Pancreas (tissue), 10 donors: Measurements from ENCODE around the gene TMED1. TPM values are rescaled to one million over a fixed set of nuclear protein-coding genes. Genes with fewer than 3 reads are reported as not detected.
"Not testable (repeated sequence)": the region's sequence is repeated elsewhere in the genome, so short reads cannot be mapped to it uniquely, and the experiment has no call there.

Source experiments
- ATAC-seq, 4 donors: fragments of 200-7000 bp; cut with Tn5 transposase; one replicate each; pipeline versions ENCODE4 v1.8.0 to v1.9.1; 2020; ENCODE audit warnings: mild to moderate bottlenecking in 4 of 4, moderate library complexity in 4 of 4
- DNase-seq, 6 donors: peaks; one replicate each; pipeline ENCODE4 v3.0.0-alpha.2; 2020
- FAIRE-seq: peaks from 2 replicates; lab custom pipeline; 2012; peaks lifted over from hg19 to GRCh38; lab: Jason Lieb, UNC
- H3K27ac ChIP-seq, 4 donors: fragments of 200-600 bp; sonication (generic); 1 replicate in 3 of 4; 2 replicates in 1 of 4; pipeline versions ENCODE4 v1.5.0 to v1.8.0; 2020
- H3K27me3 ChIP-seq, 4 donors: fragments of 200-600 bp; one replicate each; pipeline ENCODE4 v1.8.0; 2021
- H3K36me3 ChIP-seq, 3 donors: fragments of 200-600 bp; sonication (generic) in 1 of 3; one replicate each; pipeline versions ENCODE4 v1.5.0 to v1.8.0; 2020 to 2021
- H3K4me1 ChIP-seq, 3 donors: fragments of 200-600 bp; one replicate each; pipeline ENCODE4 v1.8.0; 2021
- H3K4me3 ChIP-seq, 4 donors: fragments of 200-600 bp; sonication (generic) in 2 of 4; one replicate each; pipeline versions ENCODE4 v1.5.0 to v1.8.0; 2020 to 2021
- H3K9me3 ChIP-seq, 4 donors: fragments of 200-600 bp; one replicate each; pipeline ENCODE4 v1.8.0; 2021
- CTCF ChIP-seq, 4 donors: fragments of 200-600 bp; sonication (generic) in 3 of 4; IDR thresholded peaks; one replicate each; pipeline versions ENCODE4 v1.5.0 to v1.8.0; 2021; ENCODE audit warnings: antibody characterized with exemption in 4 of 4
- WGBS, 2 donors: extraction: QIAGEN DNeasy Blood & Tissue Kit; methylation state at CpG; one replicate each; pipeline ENCODE4 v1.1.7; 2013; 5-methylcytosine and 5-hydroxymethylcytosine counted together
- intact Hi-C, 3 donors: fragments of 100-400 bp; cut with DNase I; formaldehyde crosslinking; loops; one replicate each; pipeline versions ENCODE4 v1.11.1 to v1.14.2; 2022
- polyA plus RNA-seq, 2 donors: library from polyadenylated mRNA; stranded (reverse); fragments of 200-250 nt; gene quantifications; one replicate each; pipeline ENCODE4 v1.2.3, GENCODE V29; 2013
- total RNA-seq, 6 donors: library from RNA; stranded (reverse); fragmentation: NEBNext Ultra II Directional in 4 of 6; extraction: Animal tissue kit (Norgen Biotek cat#: 25700) in 4 of 6; gene quantifications; one replicate each; pipeline versions ENCODE4 v1.2.1 to v1.2.4, GENCODE V29; 2021 to 2023
- donor health status: healthy with polysubstance abuse.
- donor health status: DM: no; HTN: no; CAD: no; lungs with moderate emphysema.
- donor health status: DM: no; HTN: no; CAD: no.
- donor health status: control.
- donor health status: control.
- donor health status: Bipolar disorder and iron deficiency.
- donor health status: DM: yes; HTN: yes; CAD: no.
- donor health status: DM: no; HTN: no; CAD: no.
- donor health status: DM: no; HTN: no; CAD: no.
- donor health status: DM: yes; HTN: yes; CAD: no.

Gene TMED1
- total and polyA plus RNA-seq, 8 donors = 13.6 to 32.3 (median 20.4) TPM

GRCh38 chr19:10872546-10873107 lies 36.6 kb upstream of the TMED1 start:
- Histone ChIP-seq H3K27me3 (no peaks in the 10 kb centered on the region), H3K27ac (no peak overlapping the region), H3K9me3 (no peaks in the 10 kb centered on the region), H3K4me3 (peak overlapping the region; percentile 57 to 82 (median 75)), H3K36me3 (no peaks in the 10 kb centered on the region), H3K4me1 (peaks cover 0 to 22% (median 0%) of the 10 kb centered on the region in 3 donors)
- WGBS, 2 donors = 12 to 13% methylated on average over 16 of the region's 16 CpGs
- DNase-seq (no peak), ATAC-seq (no peak), FAIRE-seq (no peak)
- no peak for TF ChIP-seq CTCF (IDR thresholded peaks at IDR 0.05)
- intact Hi-C loops = no loop called here

GRCh38 chr19:10871711-10872545 lies 35.9 kb upstream of the TMED1 start:
- Histone ChIP-seq H3K9me3 (no peaks in the 10 kb centered on the region), H3K4me3 (peak overlapping the region; percentile 57 to 82 (median 75)), H3K27ac (peak overlapping the region in 2 of 4 donors; percentile 51 to 52), H3K4me1 (peaks cover 0 to 16% (median 0%) of the 10 kb centered on the region in 3 donors), H3K27me3 (no peaks in the 10 kb centered on the region), H3K36me3 (no peaks in the 10 kb centered on the region)
- WGBS, 2 donors = 1% methylated on average over 53 to 89 of the region's 90 CpGs
- intact Hi-C loops = no loop called here
- FAIRE-seq = no peak
- TF ChIP-seq CTCF (IDR thresholded peaks at IDR 0.05) = no peak
- DNase-seq = peak; percentile 58 to 88 (median 75)
- peak in 2 of 4 donors; percentile 0 for ATAC-seq

- peak; percentile 88 to 96 (median 91) for ATAC-seq
- H3K27ac ChIP-seq = peak within 1 kb of the TSS in 3 of 4 donors; percentile 32 to 58 (median 54)
- H3K9me3 ChIP-seq = no peaks in the 10 kb centered on the region
- intact Hi-C loops = no loop called here
- H3K4me3 ChIP-seq = peak within 1 kb of the TSS; percentile 57 to 82 (median 75)
- WGBS, 2 donors = 1% methylated on average over 30 to 96 of the region's 99 CpGs
- H3K27me3 ChIP-seq = no peaks in the 10 kb centered on the region
- peak; percentile 46 to 64 (median 52) for TF ChIP-seq CTCF (IDR thresholded peaks at IDR 0.05)
- peak; percentile 99 to 100 (median 99) for DNase-seq
- FAIRE-seq = no peak
- no peaks in the 10 kb centered on the region for H3K36me3 ChIP-seq
- H3K4me1 ChIP-seq = peaks cover 0 to 13% (median 0%) of the 10 kb centered on the region in 3 donors
Observed at GRCh38 chr19:10870955-10871603, 35.1 kb upstream of the TMED1 start, which contains the start of gene CARM1. CARM1 (plus strand) TSS chr19:10871553; CDS start chr19:10871703, 150 bp downstream.

- FAIRE-seq = no peak
- intact Hi-C loops = no loop called here
- H3K4me3 ChIP-seq = peak overlapping the region in 2 of 4 donors; percentile 35 to 42
- peaks cover 0 to 13% (median 0%) of the 10 kb centered on the region in 3 donors for H3K4me1 ChIP-seq
- 4 to 5% methylated on average over 11 to 22 of the region's 22 CpGs for WGBS, 2 donors
- no peaks in the 10 kb centered on the region for H3K9me3 ChIP-seq
- H3K36me3 ChIP-seq = no peaks in the 10 kb centered on the region
- peak in 1 of 6 donors; percentile 67 for DNase-seq
- H3K27me3 ChIP-seq = no peaks in the 10 kb centered on the region
- H3K27ac ChIP-seq = peak overlapping the region in 3 of 4 donors; percentile 32 to 58 (median 54)
- no peak for TF ChIP-seq CTCF (IDR thresholded peaks at IDR 0.05)
- ATAC-seq = no peak
Observed at GRCh38 chr19:10870501-10870954, 34.5 kb upstream of the TMED1 start.

- WGBS, 2 donors = 95 to 97% methylated on average over 11 of the region's 11 CpGs
- not testable (repeated sequence) for H3K4me3 ChIP-seq, H3K27ac ChIP-seq, H3K9me3 ChIP-seq, FAIRE-seq, ATAC-seq, H3K36me3 ChIP-seq, H3K27me3 ChIP-seq
- H3K4me1 ChIP-seq = peaks cover 0 to 13% (median 0%) of the 10 kb centered on the region in 3 donors
- intact Hi-C loops = loop anchor here in 1 of 3 donors (10.0 kb wide), 1 partner anchor 155 kb away; the partner anchor contains the start of gene DNM2
- peak in 4 of 6 donors; percentile 44 to 62 (median 58) for DNase-seq
Observed at GRCh38 chr19:10869872-10870311, 33.9 kb upstream of the TMED1 start.
